HG03066 (cell line): ENCODE measurements around the gene HES5.
A peak's percentile ranks its signal among the peaks of the same experiment; 100 is the strongest.
"Not testable (repeated sequence)": the region's sequence is repeated elsewhere in the genome, so short reads cannot be mapped to it uniquely, and the experiment has no call there.

Experiments used
- ATAC-seq: cut with Tn5 transposase; IDR thresholded peaks from one replicate; pipeline ENCODE4 v1.9.1; 2021; ENCODE audit warnings: low read depth; ENCODE audit not compliant: unreplicated experiment

HES5 gene

DNA sequence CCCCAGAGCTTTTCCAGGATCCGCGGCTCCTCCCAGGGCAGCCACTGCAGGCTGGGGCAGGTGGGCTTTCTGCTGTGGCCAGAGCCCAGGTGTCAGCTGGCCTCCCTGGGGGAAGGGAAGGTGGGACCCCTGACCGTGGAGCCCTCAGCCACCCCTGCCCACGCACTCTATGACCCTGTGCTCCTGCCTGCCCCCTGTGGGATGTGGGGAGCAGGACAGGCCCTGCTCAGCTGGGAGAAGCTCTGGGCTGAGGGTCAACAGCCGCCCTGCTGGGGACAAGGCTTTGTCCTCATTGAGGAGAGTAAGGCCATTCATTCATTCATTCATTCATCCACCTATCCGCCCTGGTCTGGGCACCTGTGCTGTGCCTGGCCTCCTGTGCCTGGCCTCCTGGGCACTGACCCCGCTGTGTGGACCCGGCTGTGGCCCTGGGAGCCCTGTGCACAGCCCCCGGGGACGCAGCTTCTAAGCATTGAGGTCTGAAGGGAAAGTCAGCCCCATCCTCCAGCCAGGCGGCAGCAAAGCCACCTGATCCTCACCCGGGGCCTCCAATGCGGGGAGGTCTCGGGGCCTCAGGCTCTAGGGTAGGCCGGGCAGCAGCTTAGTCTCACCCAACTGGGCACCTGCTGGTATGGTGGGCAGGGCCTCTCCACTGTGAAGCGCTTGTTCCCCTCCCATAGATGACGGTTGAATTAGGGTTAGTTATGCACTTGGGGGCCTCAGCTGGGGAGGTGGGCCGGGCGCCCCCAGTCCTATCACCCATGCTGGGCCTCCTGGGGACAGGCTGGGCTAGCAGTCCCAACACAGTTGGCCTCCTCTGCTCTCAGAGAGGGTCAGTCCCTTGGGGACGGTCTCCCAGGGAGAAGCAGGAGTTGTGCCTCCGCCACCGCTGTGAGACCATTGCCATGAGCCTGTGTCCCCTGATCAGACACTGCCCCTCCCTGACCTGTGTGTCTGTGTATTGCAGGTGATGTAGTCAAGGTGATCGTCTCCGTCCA lies 32.1 kb upstream of the HES5 start:
- no peak for ATAC-seq

GRCh38 chr1:2561446-2561845 lies 31.4 kb upstream of the HES5 start:
- no peak for ATAC-seq

DNA sequence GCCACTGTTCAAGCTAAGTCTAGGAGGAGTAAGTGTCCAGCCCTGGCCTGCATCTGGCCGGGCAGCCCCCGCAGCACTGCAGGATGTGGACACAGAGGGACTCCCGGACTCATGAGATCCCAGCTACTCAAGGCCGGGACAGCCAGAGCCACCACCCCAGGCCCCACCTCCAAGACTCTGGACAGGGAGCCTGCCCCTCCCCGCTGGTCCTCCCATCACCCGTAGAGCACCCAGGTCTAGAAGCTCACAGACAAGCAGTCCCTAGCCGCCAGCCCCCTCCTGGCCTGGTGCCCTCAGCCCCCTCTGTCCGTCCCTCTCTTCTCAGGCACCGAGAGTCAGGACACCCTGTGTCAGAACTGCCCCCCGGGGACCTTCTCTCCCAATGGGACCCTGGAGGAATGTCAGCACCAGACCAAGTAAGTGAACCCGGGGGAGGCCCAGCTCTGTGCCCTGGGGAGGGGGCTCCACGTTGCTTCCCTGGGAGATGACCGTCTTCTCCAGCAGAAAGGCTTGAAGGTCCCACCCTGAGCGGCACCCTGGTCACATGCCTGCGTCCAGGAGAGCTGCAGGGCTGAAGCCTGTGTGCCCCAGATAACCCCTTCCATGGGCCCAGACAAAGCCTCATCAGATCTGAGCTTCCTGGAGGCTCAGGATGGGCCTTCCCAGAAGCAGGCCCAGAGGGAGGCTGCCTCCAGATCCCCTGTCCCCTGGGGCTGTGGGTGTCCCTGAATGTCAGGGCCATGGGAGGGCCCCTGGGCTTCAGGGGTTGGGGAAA lies 30.4 kb upstream of the HES5 start:
- ATAC-seq: no peak

- no peak for ATAC-seq
These were observed 29.6 kb upstream of the HES5 start for GRCh38 chr1:2559509-2560298.

DNA sequence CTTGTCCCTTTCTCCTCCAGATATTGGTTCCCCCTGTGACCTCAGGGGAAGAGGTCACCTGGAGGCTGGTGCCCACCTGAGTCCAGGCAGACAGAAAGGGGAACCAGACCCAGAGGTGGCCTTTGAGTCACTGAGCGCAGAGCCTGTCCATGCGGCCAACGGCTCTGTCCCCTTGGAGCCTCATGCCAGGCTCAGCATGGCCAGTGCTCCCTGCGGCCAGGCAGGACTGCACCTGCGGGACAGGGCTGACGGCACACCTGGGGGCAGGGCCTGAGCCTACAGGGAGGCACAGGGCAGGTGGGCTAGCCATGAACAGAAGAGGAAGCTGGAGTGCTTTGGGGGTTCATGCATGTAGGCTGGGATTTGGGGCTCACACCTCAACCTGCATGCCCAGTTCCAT lies 28.8 kb upstream of the HES5 start:
- no peak for ATAC-seq

GRCh38 chr1:2558420-2558819 lies 28.4 kb upstream of the HES5 start:
- ATAC-seq: no peak

- no peak for ATAC-seq
These were observed 27.7 kb upstream of the HES5 start for GRCh38 chr1:2557482-2558400.

DNA sequence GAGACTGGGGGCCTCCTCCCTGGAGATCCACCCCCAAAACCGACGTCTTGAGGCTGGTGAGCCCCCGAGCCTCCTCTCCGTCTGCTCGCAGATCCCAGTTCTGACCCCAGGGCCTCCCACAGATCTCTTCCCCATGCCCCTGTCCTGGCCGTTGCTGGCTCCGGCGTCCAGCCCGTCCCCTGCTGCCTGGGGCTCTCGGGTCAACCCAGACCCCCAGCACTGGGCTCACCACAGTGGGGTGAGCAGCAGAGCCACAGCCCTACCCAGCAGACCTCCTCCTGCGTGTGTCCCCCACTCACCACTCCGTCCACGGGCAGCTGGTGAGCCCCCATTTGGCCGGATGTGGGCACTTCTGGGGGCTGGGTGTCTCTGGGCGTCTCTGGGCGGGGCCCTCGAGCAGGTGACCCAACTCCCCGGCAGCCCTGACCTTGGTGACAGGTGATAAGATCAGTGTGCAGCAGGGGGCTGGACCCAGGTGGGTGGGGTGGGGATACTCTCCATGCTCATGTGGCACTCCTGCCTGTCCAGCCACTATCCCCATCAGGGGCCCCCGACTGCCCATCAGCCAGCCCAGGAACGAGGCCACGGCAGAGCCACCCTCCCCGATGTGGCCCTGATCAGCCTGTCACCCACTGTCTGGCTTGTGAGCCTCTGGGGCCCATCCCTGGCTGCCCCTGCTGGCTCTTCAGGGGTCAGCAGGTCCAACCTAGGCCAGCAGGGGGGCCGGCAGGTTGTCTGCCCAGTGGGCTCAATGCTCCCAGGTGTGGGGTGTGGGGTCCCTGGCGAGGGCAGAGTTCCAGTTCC lies 26.8 kb upstream of the HES5 start:
- peak; percentile 30 for ATAC-seq

- peak; percentile 44 for ATAC-seq
These were observed 26.2 kb upstream of the HES5 start, which contains the start of gene TNFRSF14 for GRCh38 chr1:2556277-2556677. Gene TNFRSF14, plus strand, starts transcription at chr1:2556371. Its CDS starts 294 bp downstream, at chr1:2556665.

- peak; percentile 32 for ATAC-seq
These were observed 25.7 kb upstream of the HES5 start for GRCh38 chr1:2555634-2556276.

DNA sequence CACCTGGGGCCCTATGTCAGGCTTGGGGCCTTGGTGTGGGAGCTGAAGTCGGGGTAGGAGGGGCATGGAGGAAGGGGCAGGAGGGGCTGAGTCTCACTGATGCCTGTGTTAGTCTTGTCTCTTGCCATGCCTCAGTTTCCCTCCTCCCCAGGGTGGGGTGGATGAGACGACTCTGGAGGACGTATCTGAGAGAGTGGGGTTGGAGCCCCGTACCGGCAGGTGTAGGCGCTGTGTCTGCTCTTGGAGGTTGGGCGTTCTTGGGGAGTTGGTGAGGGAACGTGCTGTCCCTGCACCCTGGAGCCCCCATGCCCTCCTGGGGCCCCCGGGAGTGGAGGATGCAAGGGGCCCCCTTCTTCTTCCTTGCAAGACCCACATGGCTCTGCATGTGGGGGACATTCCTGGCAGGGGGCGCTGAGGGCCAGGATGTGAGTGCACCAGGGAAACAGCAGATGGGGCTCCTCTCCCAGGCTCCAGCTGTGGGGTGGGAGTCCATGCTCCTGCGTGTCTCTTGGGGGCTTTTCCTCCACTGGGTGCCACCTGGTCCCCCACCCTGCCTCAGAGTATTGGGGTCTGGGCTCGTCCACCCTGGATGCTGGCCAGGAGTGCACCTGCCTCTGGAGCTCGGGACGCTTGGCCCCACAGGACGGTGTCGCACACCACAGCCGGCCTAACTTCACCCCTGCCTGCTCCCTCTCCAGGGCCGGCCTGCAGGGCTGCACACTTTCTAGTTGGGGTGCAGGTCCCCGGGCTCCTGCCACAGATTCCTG lies 24.7 kb upstream of the HES5 start:
- no peak for ATAC-seq

DNA sequence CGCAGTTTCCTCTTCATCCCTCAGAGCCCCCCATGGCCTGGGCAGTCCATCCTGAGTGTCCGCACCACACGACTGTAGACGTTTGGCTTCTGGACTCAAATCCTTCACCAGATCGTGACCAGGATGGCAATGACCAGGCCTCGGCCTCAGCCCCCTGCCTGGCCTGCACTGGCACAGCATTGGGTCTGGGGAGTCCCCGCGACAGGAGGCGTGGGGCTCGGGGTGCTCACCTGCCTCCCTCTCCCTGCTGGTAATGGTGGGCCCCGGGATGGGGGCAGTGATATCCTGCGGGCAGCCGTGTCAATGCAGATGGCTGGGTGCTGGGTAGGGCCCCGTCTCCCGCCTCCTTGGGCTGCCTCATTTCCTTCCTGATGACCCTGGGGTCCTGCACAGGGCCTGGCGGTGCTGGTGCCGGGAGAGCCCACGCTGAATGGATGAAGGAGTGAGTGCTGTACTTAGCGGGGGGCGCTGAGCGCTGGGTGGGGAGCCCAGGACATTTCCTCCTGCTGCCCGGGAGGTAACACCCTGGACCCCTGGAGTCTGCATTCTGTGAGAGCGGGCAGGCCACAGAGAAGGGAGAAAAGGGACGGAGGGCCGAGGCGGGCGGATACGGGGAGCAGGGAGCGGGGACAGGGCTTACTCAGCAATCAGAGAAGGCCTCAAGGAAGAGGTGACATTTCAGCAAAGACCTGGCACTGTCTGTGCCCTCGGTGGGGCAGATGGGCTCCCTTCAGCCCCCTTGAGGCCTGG lies 24.0 kb upstream of the HES5 start:
- no peak for ATAC-seq

- not testable (repeated sequence) for ATAC-seq
These were observed 23.0 kb upstream of the HES5 start for GRCh38 chr1:2553076-2553475.

DNA sequence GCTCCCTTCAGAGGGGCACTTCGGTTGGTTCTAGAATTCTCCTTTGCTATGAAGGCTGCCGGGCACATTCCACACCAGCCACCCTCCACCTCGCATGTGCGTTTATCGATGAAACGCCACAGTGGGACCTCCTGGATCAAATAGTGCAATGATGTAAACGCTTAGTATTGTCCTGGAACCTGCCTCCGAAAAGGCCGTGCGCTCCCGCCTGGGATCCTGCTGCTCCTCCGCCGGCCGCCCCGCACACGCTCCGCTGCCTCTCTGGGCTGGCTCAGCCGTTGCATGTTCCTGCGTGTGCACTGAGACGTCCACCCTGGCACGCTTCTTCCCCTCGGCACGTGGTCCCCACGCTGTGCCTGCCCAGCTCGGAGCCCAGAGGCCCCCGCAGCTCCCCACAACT lies 22.1 kb upstream of the HES5 start:
- ATAC-seq: no peak

GRCh38 chr1:2551544-2551943 lies 21.5 kb upstream of the HES5 start:
- ATAC-seq: not testable (repeated sequence)

- not testable (repeated sequence) for ATAC-seq
These were observed 20.3 kb upstream of the HES5 start for GRCh38 chr1:2550309-2550861.
